Stomach (tissue), 4 donors: Measurements from ENCODE around the gene ZNF692.

ENCODE experiments used
- CTCF ChIP-seq, 7 experiments: fragments of 450-650 bp in 4 of 7; fragments of 200-600 bp in 3 of 7; sonication (generic) in 3 of 7; IDR thresholded peaks; one replicate each; pipeline ENCODE4 v1.5.1; 2016 to 2019; ENCODE audit warnings: antibody characterized with exemption in 7 of 7, control low read depth in 2 of 7, mild to moderate bottlenecking in 1 of 7
- POLR2A ChIP-seq, 4 donors: fragments of 450-650 bp; IDR thresholded peaks; one replicate each; pipeline ENCODE4 v1.6.1; 2016; ENCODE audit warnings: antibody characterized with exemption in 4 of 4, control low read depth in 2 of 4, mild to moderate bottlenecking in 1 of 4, moderate library complexity in 1 of 4
- POLR2AphosphoS5 ChIP-seq, 3 donors: sonication (generic); formaldehyde crosslinking; IDR thresholded peaks; one replicate each; pipeline ENCODE4 v1.6.1; 2016; ENCODE audit warnings: antibody characterized with exemption in 3 of 3

GRCh38 chr1:248849637-248850036 is 9.2 kb downstream of the ZNF692 start:
- no peak for TF ChIP-seq CTCF (IDR thresholded peaks at IDR 0.05)
- TF ChIP-seq POLR2AphosphoS5 (IDR thresholded peaks at IDR 0.05), result no peak
- no peak for TF ChIP-seq POLR2A (IDR thresholded peaks at IDR 0.05)
